Measurements from ENCODE around the gene RNASE1. TPM values are rescaled to one million over a fixed set of nuclear protein-coding genes. Genes with fewer than 3 reads are reported as not detected.

The RNASE1 gene
- 10.1 and 37.8 TPM in 2 replicates for polyA plus RNA-seq

GRCh38 chr14:20802341-20803084, at the start of gene RNASE1:
RNASE1 (minus strand) TSS chr14:20802844; CDS start chr14:20802068, 776 bp downstream.

Other genes with a start within 250 kb of the RNASE1 start
- not detected in 2 replicates for gene RNASE9, start 241.8 kb downstream of the RNASE1 start, polyA plus RNA-seq
- not detected in 2 replicates for gene RNASE11, start 214.8 kb downstream of the RNASE1 start, polyA plus RNA-seq
- gene RNASE12, start 211.5 kb downstream of the RNASE1 start, polyA plus RNA-seq = not detected in 2 replicates
- gene OR6S1, start 161.2 kb downstream of the RNASE1 start, polyA plus RNA-seq = not detected in 2 replicates
- 2.5 TPM in 1 of 2 replicates, not detected in the other for gene RNASE4, start 118.3 kb downstream of the RNASE1 start, polyA plus RNA-seq
- gene ANG, start 114.1 kb downstream of the RNASE1 start, polyA plus RNA-seq = 1.7 TPM in 1 of 2 replicates, not detected in the other
- not detected in 2 replicates for gene EDDM3A, start 57.0 kb downstream of the RNASE1 start, polyA plus RNA-seq
- gene EDDM3B, start 34.4 kb downstream of the RNASE1 start, polyA plus RNA-seq = not detected in 2 replicates
- not detected in 2 replicates for gene RNASE6, start 21.6 kb downstream of the RNASE1 start, polyA plus RNA-seq
- gene RNASE3, start 88.5 kb upstream of the RNASE1 start, polyA plus RNA-seq = 2.3 TPM in 1 of 2 replicates, not detected in the other
- gene RNASE2, start 152.6 kb upstream of the RNASE1 start, polyA plus RNA-seq = not detected in 2 replicates
- gene METTL17, start 187.1 kb upstream of the RNASE1 start, polyA plus RNA-seq = 31.3 and 34.6 TPM in 2 replicates
- gene SLC39A2, start 196.4 kb upstream of the RNASE1 start, polyA plus RNA-seq = not detected in 2 replicates
- 35.9 and 44.4 TPM in 2 replicates for gene NDRG2, start 222.2 kb upstream of the RNASE1 start, polyA plus RNA-seq
- gene TPPP2, start 227.4 kb upstream of the RNASE1 start, polyA plus RNA-seq = not detected in 2 replicates
- not detected in 2 replicates for gene RNASE13, start 232.0 kb upstream of the RNASE1 start, polyA plus RNA-seq
- not detected in 2 replicates for gene RNASE7, start 239.5 kb upstream of the RNASE1 start, polyA plus RNA-seq

Measured in Purkinje cell (primary cell).